ENCODE results near the gene INPP5A.
"Not testable (repeated sequence)": the region's sequence is repeated elsewhere in the genome, so short reads cannot be mapped to it uniquely, and the experiment has no call there.

Gene INPP5A

DNA sequence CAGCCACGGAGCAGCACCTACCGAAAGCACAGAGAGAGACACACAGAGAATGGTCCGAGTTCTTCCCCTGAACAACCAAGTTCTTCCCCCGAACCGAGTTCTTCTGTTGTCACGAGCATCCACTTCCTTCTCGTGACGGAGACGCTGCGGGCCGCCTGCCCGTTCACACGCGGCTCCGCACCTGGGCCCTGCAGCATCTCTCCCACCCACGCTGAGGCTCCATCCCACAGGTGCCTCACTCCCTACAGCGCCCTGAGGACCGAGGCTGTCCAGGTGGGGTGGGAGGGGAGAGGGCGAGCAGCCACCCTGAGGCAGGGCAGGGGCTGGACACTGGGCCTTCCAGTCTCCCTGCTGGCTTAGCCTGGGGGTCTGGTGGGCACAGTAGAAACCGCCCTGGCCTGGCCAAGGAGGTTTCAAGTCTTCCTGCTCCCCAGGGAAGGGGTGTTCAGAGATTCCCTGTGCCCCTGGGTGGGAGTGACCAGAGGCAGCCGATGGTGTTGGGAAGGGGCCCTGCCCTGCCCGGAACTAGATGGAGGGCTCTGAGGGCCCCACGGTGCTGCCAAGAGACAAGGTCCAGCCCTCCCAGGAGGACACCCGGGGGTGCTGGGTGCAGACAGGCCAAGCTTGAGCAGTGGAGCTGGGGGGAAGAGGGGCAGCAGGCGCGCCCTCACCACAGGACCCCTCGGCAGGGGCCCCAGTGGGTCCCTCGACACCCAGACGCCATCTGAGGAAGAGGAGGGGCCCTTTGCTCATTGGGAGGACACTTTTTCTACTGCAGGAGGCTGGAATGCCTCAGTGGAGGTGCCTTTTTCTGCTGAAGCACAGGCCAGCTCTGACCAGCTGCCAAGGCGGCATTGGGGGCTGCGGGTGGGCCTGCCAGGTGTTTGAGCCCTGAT is 253.6 kb downstream of the INPP5A start:
- no peak for DNase-seq (ENCODE audit: low spot score)
- TF ChIP-seq, protein P1, sequence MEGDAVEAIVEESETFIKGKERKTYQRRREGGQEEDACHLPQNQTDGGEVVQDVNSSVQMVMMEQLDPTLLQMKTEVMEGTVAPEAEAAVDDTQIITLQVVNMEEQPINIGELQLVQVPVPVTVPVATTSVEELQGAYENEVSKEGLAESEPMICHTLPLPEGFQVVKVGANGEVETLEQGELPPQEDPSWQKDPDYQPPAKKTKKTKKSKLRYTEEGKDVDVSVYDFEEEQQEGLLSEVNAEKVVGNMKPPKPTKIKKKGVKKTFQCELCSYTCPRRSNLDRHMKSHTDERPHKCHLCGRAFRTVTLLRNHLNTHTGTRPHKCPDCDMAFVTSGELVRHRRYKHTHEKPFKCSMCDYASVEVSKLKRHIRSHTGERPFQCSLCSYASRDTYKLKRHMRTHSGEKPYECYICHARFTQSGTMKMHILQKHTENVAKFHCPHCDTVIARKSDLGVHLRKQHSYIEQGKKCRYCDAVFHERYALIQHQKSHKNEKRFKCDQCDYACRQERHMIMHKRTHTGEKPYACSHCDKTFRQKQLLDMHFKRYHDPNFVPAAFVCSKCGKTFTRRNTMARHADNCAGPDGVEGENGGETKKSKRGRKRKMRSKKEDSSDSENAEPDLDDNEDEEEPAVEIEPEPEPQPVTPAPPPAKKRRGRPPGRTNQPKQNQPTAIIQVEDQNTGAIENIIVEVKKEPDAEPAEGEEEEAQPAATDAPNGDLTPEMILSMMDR (IDR thresholded peaks at IDR 0.05; ENCODE audit: borderline replicate concordance, control extremely low read depth, extremely low read depth, insufficient read depth, missing control alignments): no peak
- in situ Hi-C loops (cut with MboI; ENCODE audit: low sequenced_read_pairs, unreplicated experiment): no loop called here

DNA sequence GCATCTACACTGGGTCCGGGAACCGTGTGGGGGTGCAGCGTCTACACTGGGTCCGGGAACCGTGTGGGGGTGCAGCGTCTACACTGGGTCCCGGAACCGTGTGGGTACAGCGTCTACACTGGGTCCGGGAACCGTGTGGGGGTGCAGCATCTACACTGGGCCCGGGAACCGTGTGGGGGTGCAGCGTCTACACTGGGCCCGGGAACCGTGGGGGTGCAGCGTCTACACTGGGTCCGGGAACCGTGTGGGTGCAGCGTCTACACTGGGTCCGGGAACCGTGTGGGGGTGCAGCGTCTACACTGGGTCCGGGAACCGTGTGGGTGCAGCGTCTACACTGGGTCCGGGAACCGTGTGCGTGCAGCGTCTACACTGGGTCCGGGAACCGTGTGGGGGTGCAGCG is 254.5 kb downstream of the INPP5A start:
- in situ Hi-C loops (cut with MboI; ENCODE audit: low sequenced_read_pairs, unreplicated experiment); DNase-seq (ENCODE audit: low spot score): not testable (repeated sequence)

GRCh38 chr10:132792796-132793195 is 255.2 kb downstream of the INPP5A start:
- in situ Hi-C loops (cut with MboI; ENCODE audit: low sequenced_read_pairs, unreplicated experiment): no loop called here
- DNase-seq (ENCODE audit: low spot score): no peak
- TF ChIP-seq, protein P1 (IDR thresholded peaks at IDR 0.05; ENCODE audit: borderline replicate concordance, control extremely low read depth, extremely low read depth, insufficient read depth, missing control alignments): no peak

- in situ Hi-C loops (cut with MboI; ENCODE audit: low sequenced_read_pairs, unreplicated experiment): no loop called here
- DNase-seq (ENCODE audit: low spot score): no peak
- TF ChIP-seq, protein P1 (IDR thresholded peaks at IDR 0.05; ENCODE audit: borderline replicate concordance, control extremely low read depth, extremely low read depth, insufficient read depth, missing control alignments): no peak
Observed at GRCh38 chr10:132793213-132793612, 255.6 kb downstream of the INPP5A start.

DNA sequence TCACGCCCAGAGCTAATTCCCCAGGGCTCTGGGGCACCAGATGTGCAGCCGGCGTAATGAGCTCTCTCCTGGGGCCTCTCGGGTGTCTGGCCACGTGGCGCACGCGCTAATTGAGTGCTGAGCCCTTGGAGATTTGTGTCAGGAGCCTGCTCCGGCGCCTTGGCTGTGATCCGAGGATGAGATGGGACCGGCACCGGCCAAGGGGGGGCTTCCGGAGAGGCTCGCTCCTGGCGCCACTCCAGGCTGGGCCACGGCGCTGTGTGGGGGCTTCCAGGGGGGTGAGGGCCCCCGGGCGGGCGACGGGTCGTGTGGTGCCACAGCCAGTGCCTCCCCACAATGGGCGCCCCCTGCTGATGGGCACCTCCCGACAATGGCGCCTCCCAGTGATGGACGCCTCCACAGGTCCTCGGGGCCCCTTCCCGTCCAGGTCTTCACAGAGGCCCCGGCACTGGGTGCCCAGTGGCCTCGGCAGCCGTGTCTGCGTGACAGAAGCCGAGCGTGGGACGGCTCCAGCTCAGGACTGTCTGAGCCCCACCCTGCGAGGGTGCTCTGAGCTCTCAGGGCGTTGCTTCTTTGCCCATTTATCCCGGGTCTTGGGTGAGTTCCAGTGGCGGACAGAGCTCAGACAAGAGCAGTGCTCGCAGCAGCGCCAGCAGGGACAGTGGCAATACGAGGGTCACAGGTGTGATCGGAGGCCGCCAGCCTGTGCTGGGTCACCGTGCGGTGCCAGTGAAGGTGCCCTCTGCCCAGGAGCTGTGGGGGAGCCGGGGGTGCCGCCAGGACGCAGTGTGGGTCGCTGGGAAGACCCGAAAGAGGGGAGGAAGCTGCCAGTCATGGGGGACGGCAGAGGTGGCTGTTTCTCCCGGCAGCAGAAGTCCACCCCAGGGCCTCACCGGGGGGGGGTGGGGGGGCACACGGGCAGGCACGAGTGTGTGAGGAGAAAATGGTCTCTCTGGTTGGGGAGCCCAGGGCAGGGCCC is 256.6 kb downstream of the INPP5A start:
- TF ChIP-seq, protein P1 (IDR thresholded peaks at IDR 0.05; ENCODE audit: borderline replicate concordance, control extremely low read depth, extremely low read depth, insufficient read depth, missing control alignments): no peak
- in situ Hi-C loops (cut with MboI; ENCODE audit: low sequenced_read_pairs, unreplicated experiment): no loop called here
- DNase-seq (ENCODE audit: low spot score): no peak

GRCh38 chr10:132796846-132797245 is 259.3 kb downstream of the INPP5A start:
- TF ChIP-seq, protein P1 (IDR thresholded peaks at IDR 0.05; ENCODE audit: borderline replicate concordance, control extremely low read depth, extremely low read depth, insufficient read depth, missing control alignments): no peak
- in situ Hi-C loops (cut with MboI; ENCODE audit: low sequenced_read_pairs, unreplicated experiment): no loop called here
- DNase-seq (ENCODE audit: low spot score): no peak

DNA sequence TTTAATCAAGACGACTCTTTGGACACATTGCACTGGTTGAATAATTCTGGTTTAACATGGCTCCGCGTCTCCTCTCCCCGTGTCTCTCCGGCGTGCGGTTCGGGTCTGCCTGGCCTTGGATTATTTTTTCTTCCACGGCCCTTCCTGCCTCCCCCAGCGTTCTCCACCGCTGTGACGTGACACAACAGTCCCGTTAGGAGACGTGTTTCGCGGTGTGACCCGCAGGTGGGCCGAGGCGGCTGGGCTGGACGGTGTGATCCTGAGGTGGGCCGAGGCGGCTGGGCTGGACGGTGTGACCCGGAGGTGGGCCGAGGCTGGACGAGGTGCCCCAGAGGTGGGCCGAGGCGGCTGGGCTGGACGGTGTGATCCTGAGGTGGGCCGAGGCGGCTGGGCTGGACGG is 260.4 kb downstream of the INPP5A start:
- in situ Hi-C loops (cut with MboI; ENCODE audit: low sequenced_read_pairs, unreplicated experiment); DNase-seq (ENCODE audit: low spot score): not testable (repeated sequence)

Data from GM13976 (cell line).